Measurements from ENCODE around the gene FAAP100.
A peak's percentile ranks its signal among the peaks of the same experiment; 100 is the strongest.

DNA sequence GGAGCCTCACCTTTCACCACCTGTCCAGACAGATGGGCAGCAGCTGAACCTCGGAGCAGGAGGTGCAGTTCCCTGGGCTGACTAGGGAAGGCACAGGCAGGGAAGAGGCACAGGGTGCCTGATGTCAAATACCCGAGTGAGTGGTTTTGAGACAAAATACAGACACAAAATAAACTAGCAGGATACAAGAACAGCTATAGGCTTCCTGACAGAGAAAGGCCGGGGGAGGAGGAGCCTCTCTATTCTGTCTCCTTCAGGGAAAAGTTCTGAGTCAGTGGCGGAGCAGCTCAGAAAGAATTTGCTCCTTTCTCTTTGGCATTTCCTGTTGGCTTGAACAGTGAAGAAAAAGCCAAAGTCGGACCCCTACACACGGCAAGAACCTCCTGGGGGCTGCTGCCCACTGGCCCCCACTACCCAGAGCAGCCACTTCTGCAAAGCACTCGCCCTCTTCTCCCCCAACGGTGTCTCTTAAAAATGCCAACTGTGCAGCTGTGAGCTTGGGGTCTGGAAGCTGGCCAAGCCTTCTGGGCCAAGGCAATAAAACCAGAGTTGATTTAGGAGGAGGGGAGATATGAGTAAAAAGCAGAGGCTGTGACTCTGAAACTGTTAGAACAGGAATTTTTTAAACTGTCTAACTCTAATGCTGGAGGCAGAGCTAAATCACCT is 14.4 kb upstream of the FAAP100 start:
- TF ChIP-seq TAF1 (IDR thresholded peaks at IDR 0.05; ENCODE audit: borderline replicate concordance, insufficient read depth, low read length) (no peak), SIN3A (IDR thresholded peaks at IDR 0.05; ENCODE audit: borderline replicate concordance, insufficient read depth, low read length) (no peak; the same call in 1 of the 2 replicates), POLR2AphosphoS5 (IDR thresholded peaks at IDR 0.05; ENCODE audit: low read depth, low read length) (no peak), FOXP2 (optimal IDR thresholded peaks at IDR 0.05; ENCODE audit: borderline replicate concordance, extremely low read depth, extremely low read length, insufficient read depth) (no peak)
- TF ChIP-seq, protein P1, sequence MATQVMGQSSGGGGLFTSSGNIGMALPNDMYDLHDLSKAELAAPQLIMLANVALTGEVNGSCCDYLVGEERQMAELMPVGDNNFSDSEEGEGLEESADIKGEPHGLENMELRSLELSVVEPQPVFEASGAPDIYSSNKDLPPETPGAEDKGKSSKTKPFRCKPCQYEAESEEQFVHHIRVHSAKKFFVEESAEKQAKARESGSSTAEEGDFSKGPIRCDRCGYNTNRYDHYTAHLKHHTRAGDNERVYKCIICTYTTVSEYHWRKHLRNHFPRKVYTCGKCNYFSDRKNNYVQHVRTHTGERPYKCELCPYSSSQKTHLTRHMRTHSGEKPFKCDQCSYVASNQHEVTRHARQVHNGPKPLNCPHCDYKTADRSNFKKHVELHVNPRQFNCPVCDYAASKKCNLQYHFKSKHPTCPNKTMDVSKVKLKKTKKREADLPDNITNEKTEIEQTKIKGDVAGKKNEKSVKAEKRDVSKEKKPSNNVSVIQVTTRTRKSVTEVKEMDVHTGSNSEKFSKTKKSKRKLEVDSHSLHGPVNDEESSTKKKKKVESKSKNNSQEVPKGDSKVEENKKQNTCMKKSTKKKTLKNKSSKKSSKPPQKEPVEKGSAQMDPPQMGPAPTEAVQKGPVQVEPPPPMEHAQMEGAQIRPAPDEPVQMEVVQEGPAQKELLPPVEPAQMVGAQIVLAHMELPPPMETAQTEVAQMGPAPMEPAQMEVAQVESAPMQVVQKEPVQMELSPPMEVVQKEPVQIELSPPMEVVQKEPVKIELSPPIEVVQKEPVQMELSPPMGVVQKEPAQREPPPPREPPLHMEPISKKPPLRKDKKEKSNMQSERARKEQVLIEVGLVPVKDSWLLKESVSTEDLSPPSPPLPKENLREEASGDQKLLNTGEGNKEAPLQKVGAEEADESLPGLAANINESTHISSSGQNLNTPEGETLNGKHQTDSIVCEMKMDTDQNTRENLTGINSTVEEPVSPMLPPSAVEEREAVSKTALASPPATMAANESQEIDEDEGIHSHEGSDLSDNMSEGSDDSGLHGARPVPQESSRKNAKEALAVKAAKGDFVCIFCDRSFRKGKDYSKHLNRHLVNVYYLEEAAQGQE (IDR thresholded peaks at IDR 0.05; ENCODE audit: insufficient read depth in 1 of 2, low read depth in 2 of 2, low read length in 2 of 2): 0 out of 4 replicates have a peak, but pooled peaks of 1 of the 2 experiments have one; percentile 4
